G401.6 (cell line): ENCODE measurements around the gene ZNF311.

Experiments
- FAIRE-seq: peaks from 2 replicates; lab custom pipeline; 2012; peaks lifted over from hg19 to GRCh38; lab: Jason Lieb, UNC

The ZNF311 gene

DNA sequence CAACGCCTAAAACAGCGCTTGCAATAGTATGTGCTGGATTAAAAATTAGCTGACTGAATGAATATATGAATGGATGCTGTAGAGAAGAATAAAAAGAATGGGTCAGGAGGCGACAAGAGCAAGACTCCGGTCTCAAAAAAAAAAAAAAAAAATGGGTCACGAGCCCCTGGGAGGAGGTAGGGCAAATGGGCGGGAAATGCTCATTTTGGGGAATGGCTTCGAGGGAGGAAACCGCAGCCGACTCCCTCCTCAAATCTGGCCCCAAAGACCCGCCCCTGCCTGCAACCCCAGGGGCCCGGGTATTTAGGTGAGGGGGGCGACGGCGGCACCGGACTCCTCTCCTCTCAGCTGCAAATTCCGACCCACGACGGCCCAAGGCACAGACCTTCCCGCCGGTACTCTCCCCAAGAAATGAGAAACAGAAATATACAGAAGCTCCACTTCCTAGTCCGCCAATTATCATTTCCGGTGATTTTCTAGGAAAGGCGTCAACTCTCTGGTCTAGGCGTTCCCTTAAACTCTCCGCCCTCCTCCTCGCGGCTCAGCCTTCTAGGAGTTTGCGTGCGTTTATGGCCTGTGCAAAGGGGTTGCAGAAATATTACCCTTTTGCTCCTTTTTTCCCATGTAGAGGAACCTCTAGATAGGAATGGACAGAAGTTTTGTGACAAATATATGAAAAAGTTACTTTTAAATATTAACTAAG lies at the start of gene ZNF311:
Gene ZNF311 (minus strand): TSS at position 133 of the 703 bp plus-strand sequence. CDS start 1,361 bp downstream, outside the sequence.
- FAIRE-seq = no peak

DNA sequence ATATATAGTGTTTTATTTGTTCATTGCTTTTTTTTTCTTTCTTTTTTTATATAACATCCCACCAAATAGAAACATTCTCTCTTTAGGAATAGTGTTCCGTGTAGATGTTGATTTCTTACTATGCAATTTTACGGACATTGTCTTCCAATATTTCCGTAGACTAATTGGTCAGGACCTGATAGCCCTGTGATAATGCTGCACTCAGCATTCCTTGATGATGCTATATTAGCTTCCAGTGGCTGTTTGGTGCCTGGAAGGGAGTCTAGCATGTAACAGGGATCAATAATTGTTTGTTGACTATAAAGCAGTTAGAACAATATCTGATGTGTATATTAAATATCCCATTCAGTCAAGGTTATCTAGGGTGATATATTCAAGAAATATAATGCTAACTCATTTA lies 46.6 kb upstream of the ZNF311 start:
- no peak for FAIRE-seq

DNA sequence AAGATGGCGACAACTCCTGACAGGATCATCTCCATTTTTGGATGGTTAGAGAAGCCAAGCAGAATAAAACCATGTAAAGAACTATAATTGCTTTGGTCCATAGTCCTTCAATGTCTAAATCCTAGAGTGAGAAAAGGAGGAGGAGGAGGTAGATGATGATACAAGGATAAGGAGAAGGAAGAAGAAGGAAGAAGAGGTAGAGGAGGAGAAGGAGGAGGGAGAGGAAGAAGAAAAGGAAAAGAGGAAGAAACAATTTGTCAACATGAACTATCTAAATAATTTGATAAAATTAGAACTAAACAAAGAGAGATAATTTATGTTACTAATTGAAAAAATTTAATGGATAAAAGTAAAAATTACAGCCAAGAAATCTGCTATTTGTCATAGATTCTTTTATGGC lies 40.0 kb upstream of the ZNF311 start, which contains the start of gene OR2W1:
Gene OR2W1 (minus strand): TSS at position 101 of the 400 bp plus-strand sequence. CDS start 0 bp downstream, at position 101.
- FAIRE-seq = no peak

DNA sequence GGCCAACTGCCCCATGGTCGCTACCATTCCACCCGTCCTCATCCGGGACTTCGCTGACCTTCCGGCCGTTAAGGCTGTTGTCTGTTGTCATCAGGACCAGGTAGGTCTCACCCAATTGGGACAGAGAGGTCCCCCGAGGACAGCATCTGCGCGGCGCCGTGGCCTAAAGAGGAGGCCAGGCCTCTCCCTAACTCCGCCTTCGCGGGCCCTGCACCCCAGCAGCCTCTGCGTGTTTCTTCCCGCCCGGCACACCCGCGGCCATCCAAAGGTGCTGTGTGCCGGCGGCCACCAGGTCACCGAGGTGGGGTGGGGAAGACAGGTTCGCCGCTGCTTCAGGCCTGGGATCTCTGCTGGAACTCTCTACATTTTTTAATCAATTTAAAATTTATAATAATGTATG lies 30.8 kb upstream of the ZNF311 start:
- FAIRE-seq = no peak

DNA sequence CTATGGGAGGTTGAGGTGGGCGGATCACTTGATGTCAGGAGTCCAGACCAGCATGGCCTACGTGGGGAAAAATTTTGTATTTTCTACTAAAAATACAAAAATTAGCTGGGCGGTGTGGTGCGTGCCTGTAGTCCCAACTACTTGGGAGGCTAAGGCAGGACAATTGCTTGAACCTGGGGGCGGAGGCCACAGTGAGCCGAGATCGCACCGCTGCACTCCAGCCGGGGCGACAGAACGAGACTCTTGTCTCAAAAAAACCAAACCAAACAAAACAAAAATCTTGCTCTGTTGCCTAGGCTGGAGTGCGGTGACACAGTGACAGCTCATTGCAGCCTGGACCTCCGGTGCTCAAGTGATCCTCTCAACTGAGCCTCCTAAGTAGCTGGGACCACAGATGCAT lies 23.7 kb upstream of the ZNF311 start:
- no peak for FAIRE-seq

DNA sequence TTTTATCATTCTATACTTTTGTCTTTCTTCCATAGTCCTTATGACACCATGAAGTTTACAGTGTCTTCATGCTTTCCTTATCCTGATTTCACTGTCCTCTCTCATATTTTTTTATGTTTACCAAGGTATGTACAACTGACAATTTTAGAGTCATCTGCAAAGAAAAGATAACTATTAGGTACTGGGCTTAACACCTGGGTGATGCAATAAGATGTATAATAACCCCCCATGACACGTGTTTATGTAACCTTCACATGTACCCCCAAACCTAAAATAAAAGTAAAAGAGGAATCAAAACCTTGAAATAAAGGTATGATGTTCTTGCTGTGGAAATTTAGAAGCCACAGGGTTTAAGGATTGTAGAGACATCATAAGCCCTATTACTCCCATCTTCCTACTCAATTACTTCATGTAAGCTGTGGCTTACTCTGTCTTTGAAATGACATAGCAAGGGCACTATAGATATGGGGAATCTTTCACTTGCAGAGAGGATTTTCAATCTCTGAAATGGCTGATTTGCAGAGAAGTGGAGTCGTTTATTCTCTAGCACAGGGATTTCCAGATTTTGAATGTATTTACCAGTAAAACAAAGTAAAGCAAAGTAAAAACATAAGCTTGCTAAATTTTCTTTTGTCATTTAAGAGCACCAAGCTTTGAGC lies 20.9 kb upstream of the ZNF311 start:
- no peak for FAIRE-seq

DNA sequence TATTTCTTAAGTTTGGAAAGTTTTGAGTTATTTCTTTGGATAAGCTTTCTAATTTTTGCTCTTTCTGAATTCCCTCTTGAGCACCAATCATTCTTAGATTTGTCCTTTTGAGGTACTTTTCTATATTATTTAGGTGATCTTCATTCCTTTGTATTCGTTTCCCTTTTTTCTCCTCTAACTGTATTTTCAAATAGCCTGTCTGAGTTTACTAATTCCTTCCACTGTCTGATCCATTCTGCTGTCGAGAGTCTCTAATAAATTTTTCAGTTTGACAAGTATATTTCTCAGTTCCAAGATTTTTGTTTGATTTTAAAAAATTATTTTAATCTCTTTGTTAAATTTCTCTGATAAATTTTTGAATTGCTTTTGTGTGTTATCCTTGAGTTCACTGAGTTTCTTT lies 16.3 kb upstream of the ZNF311 start:
- peak; percentile 58 for FAIRE-seq

DNA sequence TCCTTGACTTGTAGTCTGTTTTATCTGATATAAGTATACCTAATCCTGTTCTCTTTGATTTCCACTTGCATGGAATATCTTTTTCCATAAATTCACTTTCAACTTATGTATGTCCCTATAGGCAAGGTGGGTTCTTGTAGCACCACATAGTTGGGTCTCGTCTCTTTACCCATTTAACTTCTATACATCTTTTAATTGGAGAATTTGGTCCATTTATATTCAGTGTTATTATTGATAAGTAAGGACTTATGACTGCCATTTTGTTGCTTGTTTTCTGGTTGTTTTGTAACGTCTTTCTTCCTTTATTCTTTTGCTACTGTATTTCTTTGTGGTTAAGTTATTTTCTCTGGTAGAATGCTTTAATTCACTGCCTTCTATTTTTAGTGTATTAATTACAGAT lies 14.5 kb upstream of the ZNF311 start:
- no peak for FAIRE-seq

DNA sequence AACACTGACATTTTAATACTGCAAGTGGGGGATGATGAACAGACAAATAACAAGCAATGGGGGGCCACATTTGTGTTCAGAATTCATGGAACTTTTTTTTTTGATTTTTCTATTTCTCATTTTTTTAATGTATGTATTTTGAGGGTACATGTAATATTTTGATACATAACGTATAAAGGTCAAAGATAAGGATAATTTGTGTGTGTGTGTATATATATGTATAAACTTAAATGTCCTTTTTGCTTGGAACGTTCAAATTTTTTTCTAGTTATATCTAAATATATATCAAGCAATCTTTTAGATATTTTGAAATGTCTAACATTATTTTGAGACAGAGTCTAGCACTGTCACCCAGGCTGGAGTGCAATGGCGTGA lies 12.3 kb upstream of the ZNF311 start:
- no peak for FAIRE-seq

DNA sequence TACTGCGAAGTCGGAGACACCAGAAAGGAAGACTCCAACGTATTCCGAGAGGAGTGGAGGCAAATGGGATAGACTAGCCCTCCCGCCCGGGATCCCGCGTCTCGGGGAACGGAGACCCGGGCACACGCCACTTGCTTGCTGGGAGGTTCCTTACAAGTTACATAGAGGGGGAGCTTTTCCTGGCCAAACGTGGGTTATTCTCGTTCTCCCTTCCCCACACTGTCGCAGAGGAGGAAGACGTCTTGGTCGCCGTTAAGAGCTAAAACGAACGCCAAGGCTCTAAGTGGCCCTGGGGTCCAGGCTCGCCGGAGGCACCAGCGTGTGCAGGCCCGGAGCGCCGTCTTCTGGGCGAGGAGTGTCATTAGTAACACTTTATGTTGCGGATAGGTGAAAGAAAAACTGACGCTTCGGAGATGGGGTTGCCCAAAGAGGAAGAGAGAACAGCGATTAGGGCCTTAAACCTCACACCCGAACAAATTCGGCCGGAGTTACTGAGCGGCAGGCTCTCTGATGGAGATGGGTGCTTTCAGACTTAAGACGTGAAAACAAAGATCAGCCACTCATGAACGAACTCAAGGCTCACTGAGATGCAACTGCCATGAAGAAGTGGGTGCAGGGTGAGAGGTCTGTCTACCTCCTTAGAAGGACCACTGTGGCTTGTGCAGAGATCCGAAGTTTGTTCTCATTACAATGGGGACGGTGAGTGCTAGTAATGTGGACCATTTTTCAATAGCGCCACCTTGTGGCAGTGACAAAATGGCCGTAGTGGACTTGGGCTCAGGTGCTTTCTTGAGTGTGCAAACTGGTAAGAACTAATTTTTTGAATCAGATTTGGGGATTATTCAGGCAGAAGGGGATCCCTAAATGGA lies 11.7 kb upstream of the ZNF311 start:
- FAIRE-seq = peak; percentile 96

DNA sequence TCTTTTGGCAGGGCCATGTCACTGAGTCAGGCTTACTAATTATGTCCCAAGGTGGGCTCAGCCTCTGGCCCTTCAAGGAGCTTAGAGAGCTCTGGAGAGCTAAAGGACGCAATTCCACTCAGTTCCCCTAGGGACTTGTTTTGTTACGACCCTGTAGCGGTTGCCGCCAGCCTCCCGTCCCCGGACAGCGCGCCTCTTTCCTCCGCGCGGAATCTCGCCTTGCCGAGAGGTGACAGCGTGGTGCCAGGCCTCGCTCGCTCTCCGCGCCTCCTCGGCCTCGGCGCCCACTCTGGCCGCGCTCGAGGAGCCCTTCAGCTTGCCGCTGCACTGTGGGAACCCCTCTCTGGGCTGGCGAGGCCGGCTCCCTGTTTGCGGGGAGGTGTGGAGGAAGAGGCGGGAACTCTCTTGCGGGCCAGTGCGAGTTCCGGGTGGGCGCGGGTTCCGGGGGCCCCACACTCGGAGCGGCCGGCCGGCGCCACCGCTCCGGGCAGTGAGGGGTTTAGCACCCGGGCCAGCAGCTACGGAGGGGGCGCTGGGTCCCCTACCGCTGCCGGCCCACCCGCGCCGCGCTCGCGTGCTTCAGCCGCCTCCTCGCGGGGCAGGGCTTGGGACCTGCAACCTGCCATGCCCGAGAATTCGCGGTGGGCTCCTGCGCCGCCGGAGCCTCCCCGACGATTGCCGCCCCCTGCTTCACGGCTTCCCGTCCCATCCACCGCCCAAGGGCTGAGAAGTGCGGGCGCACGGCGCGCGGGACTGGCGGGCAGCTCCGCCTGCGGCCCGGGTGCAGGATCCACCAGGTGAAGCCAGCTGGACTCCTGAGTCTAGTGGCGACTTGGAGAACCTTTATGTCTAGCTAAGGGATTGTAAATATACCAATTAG lies 9.9 kb upstream of the ZNF311 start:
- FAIRE-seq = no peak

DNA sequence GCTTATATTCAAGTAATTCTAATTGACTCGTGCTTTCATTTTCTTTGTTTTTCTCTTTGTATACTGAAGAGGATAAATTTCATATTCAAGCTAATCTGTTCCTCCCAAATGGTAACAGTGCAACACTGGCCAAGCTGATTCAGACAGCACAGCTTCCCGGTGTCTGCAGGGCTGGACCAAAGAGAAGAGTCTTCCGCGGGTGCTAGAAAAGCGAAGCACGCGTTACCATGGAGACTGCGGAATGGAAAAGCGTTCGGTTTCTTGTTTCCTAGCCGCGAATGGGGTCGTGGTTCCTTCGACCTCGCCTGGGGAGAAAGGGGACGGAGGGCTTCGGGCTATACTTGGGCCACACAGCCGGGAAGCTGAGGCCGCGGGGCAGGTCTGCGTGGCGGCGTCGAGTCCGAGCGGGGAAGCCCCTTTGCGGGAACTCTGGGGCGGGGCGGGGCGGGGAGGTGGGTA lies 6.2 kb upstream of the ZNF311 start:
- peak; percentile 13 for FAIRE-seq

DNA sequence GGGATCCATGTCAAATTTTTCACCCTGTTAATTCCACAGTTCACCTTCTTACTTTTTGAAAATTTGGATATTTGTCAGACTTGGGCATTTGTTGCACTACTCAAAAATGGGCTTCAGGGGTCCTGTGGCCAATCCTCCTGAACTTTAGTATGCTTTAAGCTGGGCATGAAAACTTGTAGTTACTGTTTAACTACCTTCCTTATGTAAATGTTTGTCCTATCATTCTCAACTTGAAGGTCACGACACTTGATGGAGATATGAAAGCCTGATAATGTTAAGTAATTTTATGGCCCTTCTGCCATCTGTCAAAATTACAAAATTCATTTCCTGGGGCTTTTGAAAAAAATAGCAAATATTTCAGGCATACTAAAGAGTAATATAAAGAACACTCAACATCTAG lies 4.2 kb upstream of the ZNF311 start:
- no peak for FAIRE-seq

DNA sequence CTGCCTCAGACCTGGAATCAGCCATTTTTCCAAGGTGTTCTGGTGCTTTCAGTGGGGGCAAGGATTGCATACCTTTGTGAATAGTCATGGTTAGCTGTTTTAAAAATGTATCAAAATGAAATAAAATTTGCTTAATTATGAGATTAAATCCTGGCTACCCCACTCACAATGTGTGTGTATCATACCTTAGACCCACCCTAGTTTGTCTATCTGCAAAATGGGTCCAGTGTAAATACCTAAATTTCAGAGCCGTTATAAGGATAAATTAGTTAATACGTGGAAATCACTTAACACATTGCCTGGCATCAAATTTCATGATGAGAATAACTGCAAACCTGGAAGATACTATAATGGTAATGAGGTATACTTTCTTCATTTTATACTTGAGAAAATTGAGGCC lies 3.0 kb upstream of the ZNF311 start:
- FAIRE-seq = no peak

DNA sequence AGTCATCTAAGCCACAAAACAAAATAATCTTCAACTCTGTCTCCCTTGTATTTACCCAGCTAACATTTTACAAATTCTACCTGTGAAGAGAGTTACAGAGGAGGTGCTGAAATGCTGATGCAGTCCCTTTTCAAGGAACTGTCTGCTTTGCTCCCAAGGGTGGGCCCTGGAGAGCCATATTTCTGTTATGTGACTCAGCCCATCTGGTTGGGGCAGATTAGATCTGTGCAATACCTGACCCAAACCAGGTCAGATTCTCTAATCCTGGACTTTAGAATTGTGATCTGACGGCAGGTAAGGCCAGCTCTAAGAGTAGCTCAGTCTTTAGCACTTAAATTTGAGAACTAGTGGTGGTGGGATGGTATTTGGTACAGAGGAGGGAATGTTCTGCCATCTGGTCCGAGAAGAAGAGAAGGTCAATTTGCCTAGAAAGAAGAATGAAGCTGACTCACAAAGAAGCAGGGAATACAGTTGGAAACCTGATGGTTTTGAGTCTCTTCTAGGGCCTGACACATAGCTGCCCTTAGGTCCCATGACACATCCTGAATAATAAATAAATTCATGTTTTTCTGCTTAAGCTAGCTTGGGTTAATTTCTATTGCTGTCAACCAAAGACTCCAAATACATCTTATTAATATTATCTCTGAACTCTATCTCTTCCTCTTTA lies 8.1 kb downstream of the ZNF311 start:
- no peak for FAIRE-seq

DNA sequence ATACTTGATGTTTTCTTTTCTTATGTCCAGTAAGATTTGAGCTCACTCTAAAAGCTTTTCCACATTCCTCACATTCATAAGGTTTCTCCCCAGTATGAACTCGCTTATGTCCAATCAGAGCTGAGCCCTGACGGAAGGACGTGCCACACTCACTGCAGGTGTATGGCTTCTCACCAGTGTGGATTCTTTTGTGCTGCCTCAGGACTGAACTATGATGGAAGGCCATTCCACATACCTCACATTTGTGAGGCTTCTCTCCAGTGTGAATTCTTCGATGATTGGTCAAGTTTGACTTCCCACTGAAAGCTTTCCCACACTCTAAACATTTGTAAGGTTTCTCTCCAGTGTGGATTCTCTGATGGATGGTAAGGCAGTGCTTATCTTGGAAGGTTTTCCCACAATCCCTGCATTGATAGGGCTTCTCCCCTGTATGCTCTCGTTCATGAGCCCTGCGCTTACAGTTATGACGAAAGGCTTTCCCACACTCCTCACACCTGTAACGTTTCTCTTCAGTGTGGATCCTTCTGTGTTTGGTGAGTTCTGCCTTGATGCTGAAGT lies 9.9 kb downstream of the ZNF311 start:
- FAIRE-seq = no peak

DNA sequence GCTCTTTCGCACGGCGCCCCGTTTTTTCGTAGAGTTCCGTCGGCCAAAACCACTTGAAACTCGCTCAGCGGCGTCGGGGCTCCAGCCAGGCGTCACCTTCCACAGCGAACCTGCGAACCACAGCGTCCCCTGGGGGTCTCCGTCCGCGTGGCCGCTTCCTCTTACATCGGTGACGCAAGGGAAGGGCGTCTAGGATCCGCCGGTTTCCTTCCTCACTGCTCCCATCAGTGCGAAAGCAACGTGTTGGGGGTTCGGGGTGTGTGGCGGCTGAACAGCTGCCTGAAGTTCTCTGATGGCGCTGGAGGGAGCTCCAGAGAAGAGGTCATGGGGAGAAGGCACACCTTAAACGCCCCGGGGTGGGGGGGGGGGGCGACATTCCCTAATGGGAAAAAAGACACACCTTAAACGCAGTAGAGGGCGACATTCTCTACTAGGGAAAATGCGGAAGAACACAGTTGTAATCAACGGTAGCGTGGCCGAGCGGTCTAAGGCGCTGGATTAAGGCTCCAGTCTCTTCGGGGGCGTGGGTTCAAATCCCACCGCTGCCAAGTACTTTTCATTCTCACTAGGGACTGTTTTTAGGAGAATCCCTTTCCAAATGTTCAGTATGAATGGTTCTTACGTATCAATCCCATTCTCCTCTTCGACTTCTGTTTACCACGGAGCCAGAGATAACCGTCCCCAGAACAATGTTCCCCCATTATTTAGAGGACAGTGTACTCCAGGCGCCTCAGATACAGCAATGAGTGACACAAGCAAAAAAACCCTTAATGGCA lies 16.4 kb downstream of the ZNF311 start:
- FAIRE-seq = no peak

DNA sequence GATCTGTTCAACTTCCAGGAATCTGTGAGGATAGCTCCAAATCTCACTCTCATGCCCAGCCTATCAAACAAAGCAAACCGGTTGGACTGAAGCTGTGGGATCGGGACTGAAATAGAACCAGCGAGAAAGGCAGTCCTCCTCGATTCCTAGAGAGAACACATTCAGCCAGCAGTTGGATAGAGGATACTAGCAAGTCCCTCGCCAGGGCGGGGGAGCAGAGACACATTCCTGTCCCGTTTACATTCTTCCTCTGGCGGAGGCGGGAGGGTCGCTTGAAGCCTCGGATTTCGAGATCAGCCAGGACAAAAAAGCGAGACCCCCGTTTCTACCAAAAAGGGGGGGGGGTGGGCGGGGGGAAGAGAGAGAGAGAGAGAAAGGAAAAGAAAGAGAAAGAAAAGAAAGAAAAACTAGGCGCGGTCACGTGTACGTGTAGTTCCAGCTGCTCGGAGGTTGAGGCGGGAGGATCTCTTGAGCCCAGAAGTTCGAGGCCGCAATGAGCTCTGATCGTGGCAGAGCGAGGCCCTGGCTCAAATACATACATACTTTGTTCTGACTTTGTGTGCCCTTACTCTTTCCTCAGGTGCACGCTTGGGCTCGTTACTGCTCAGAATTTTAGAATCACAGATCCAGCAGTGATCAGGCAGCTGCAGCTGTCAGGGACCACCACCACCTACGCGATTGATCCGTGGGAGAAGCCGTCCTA lies 19.5 kb downstream of the ZNF311 start:
- FAIRE-seq = peak; percentile 94

DNA sequence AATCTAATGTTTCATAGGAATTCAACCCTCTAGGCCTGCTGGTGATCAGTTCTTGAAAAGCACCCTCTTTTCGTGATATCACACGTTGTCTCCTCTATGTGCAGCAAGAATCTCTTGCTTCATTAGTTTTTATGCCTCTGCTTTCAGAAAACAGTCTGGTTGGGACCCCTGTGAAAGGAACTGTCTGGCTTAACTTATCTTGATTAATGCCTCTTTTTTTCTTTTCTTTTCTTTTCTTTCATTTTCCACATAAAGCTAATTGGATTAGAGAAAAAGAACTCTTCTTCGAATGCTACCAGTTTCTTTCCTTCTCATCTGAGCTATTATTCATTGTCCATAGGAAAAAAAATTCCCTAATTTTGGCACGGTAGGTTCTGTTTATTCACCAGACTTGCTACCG lies 21.3 kb downstream of the ZNF311 start:
- FAIRE-seq = no peak
